ENCODE measurements around the gene FAP. TPM values are rescaled to one million over a fixed set of nuclear protein-coding genes. Genes with fewer than 3 reads are reported as not detected.

FAP gene
- total and polyA plus RNA-seq, 4 donors: 19.2 to 65.8 (median 26.1) TPM

DNA sequence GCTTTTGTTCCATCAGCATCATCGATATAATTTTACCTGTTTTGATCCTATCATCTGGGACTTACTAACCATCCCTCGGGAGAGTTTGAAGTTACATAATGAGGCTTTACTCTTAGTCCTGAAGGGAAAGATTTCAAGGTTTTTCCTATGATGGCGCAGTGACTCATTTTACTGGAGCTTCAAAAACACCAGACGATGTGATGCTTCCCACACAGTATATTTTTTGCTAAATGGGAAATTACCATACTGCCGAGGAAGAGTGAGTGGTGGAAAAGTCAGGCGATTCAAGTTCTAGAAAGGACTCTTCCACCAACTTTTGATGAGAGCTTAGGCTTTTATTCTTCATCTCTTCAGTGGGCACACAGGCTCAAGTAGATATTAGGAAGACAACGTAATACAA is 46.6 kb downstream of the FAP start:
- ATAC-seq (ENCODE audit: low FRiP score): no peak
- intact Hi-C loops (cut with DNase I): no loop called here
- H3K9me3 ChIP-seq (ENCODE audit: control insufficient read depth, low read length): no peaks in the 10 kb centered on the region
- no peaks in the 10 kb centered on the region for H3K27me3 ChIP-seq (ENCODE audit: control insufficient read depth in 1 of 2, insufficient read depth in 2 of 2, low read length in 1 of 2)
- no peak overlapping the region for H3K27ac ChIP-seq (ENCODE audit: low read depth in 1 of 2, low read length in 2 of 2)
- peaks cover 0 to 1% of the 10 kb centered on the region in 2 donors for H3K4me1 ChIP-seq (ENCODE audit: control insufficient read depth in 1 of 2, insufficient read depth in 2 of 2, low read length in 2 of 2)
- WGBS, 2 donors: 90 to 92% methylated on average over 7 of the region's 7 CpGs
- no peak overlapping the region for H3K4me3 ChIP-seq (ENCODE audit: low read length in 2 of 2)
- H3K36me3 ChIP-seq (ENCODE audit: control insufficient read depth in 1 of 2, insufficient read depth in 2 of 2, low read length in 1 of 2): peaks cover 1 to 7% of the 10 kb centered on the region in 2 donors
- no peak for DNase-seq

DNA sequence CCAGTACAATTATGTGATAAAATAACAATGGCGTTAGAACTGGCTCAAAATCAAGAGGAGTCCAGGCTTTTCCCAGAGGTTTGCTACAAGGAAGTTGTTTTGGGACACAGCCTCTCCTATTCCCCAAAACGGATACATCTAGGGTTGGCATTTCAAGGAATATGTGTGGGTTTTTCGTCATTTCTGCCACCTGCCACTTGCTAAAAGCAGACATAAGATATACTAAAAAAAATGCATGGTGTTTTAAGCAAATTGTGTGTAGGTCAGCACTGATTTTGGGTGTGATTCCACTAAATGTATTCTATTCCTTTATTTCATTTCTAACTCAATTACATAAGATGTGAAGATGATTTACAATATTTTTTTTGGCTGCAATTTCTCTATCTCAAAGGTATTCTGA is 54.8 kb downstream of the FAP start:
- Histone ChIP-seq H3K4me1 (ENCODE audit: control insufficient read depth in 1 of 2, insufficient read depth in 2 of 2, low read length in 2 of 2) (peaks cover 0 to 1% of the 10 kb centered on the region in 2 donors), H3K9me3 (ENCODE audit: control insufficient read depth, low read length) (no peaks in the 10 kb centered on the region), H3K27ac (ENCODE audit: low read depth in 1 of 2, low read length in 2 of 2) (no peak overlapping the region), H3K36me3 (ENCODE audit: control insufficient read depth in 1 of 2, insufficient read depth in 2 of 2, low read length in 1 of 2) (no peaks in the 10 kb centered on the region), H3K27me3 (ENCODE audit: control insufficient read depth in 1 of 2, insufficient read depth in 2 of 2, low read length in 1 of 2) (no peaks in the 10 kb centered on the region), H3K4me3 (ENCODE audit: low read length in 2 of 2) (no peak overlapping the region)
- WGBS, 2 donors: 55 to 57% methylated on average over 3 of the region's 3 CpGs
- no peak for DNase-seq
- intact Hi-C loops (cut with DNase I): no loop called here
- ATAC-seq (ENCODE audit: low FRiP score): no peak

GRCh38 chr2:162185541-162186232 is 57.6 kb downstream of the FAP start:
- intact Hi-C loops (cut with DNase I): no loop called here
- ATAC-seq (ENCODE audit: low FRiP score) (no peak), DNase-seq (no peak)
- Histone ChIP-seq H3K27ac (ENCODE audit: low read depth in 1 of 2, low read length in 2 of 2) (no peak overlapping the region), H3K36me3 (ENCODE audit: control insufficient read depth in 1 of 2, insufficient read depth in 2 of 2, low read length in 1 of 2) (no peaks in the 10 kb centered on the region), H3K9me3 (ENCODE audit: control insufficient read depth, low read length) (no peaks in the 10 kb centered on the region), H3K4me3 (ENCODE audit: low read length in 2 of 2) (no peak overlapping the region), H3K4me1 (ENCODE audit: control insufficient read depth in 1 of 2, insufficient read depth in 2 of 2, low read length in 2 of 2) (no peaks in the 10 kb centered on the region), H3K27me3 (ENCODE audit: control insufficient read depth in 1 of 2, insufficient read depth in 2 of 2, low read length in 1 of 2) (no peaks in the 10 kb centered on the region)
- 86 to 90% methylated on average over 5 of the region's 5 CpGs for whole genome bisulfite sequencing, 2 donors

GRCh38 chr2:162184821-162185450 is 58.3 kb downstream of the FAP start:
- H3K27ac ChIP-seq (ENCODE audit: low read depth in 1 of 2, low read length in 2 of 2): no peak overlapping the region
- DNase-seq: no peak
- intact Hi-C loops (cut with DNase I): no loop called here
- WGBS, 2 donors: 35% methylated on average over 2 of the region's 2 CpGs
- no peaks in the 10 kb centered on the region for H3K4me1 ChIP-seq (ENCODE audit: control insufficient read depth in 1 of 2, insufficient read depth in 2 of 2, low read length in 2 of 2)
- no peak overlapping the region for H3K4me3 ChIP-seq (ENCODE audit: low read length in 2 of 2)
- no peaks in the 10 kb centered on the region for H3K9me3 ChIP-seq (ENCODE audit: control insufficient read depth, low read length)
- no peaks in the 10 kb centered on the region for H3K36me3 ChIP-seq (ENCODE audit: control insufficient read depth in 1 of 2, insufficient read depth in 2 of 2, low read length in 1 of 2)
- no peaks in the 10 kb centered on the region for H3K27me3 ChIP-seq (ENCODE audit: control insufficient read depth in 1 of 2, insufficient read depth in 2 of 2, low read length in 1 of 2)
- ATAC-seq (ENCODE audit: low FRiP score): no peak

GRCh38 chr2:162184359-162184758 is 58.9 kb downstream of the FAP start:
- intact Hi-C loops (cut with DNase I): no loop called here
- WGBS, 2 donors: 91 to 92% methylated on average over 6 of the region's 6 CpGs
- DNase-seq (no peak), ATAC-seq (ENCODE audit: low FRiP score) (no peak)
- Histone ChIP-seq H3K4me3 (ENCODE audit: low read length in 2 of 2) (no peak overlapping the region), H3K9me3 (ENCODE audit: control insufficient read depth, low read length) (no peaks in the 10 kb centered on the region), H3K27ac (ENCODE audit: low read depth in 1 of 2, low read length in 2 of 2) (no peak overlapping the region), H3K36me3 (ENCODE audit: control insufficient read depth in 1 of 2, insufficient read depth in 2 of 2, low read length in 1 of 2) (no peaks in the 10 kb centered on the region), H3K27me3 (ENCODE audit: control insufficient read depth in 1 of 2, insufficient read depth in 2 of 2, low read length in 1 of 2) (no peaks in the 10 kb centered on the region), H3K4me1 (ENCODE audit: control insufficient read depth in 1 of 2, insufficient read depth in 2 of 2, low read length in 2 of 2) (no peaks in the 10 kb centered on the region)

DNA sequence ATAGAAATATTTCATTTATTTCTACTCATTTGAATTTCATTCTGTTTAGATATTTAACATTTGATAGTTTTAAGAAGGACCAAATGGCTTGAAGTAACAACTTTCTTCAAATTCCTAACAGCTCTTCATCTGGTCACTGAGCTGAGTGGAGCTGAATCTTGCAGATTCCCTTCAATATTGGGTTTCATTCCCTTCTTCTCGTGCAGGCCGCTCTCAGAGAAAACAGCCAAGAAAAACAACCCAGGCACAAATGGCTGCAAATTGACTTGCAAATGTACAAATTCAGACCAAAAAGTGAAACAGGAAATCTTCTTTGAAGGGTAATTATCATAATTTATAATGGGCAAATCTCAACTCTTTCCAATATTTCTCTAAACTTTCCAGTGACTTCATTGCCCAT is 60.9 kb downstream of the FAP start:
- no peak for ATAC-seq (ENCODE audit: low FRiP score)

GRCh38 chr2:162177301-162177700 is 65.9 kb downstream of the FAP start:
- Histone ChIP-seq H3K36me3 (ENCODE audit: control insufficient read depth in 1 of 2, insufficient read depth in 2 of 2, low read length in 1 of 2) (no peaks in the 10 kb centered on the region), H3K27ac (ENCODE audit: low read depth in 1 of 2, low read length in 2 of 2) (no peak overlapping the region), H3K27me3 (ENCODE audit: control insufficient read depth in 1 of 2, insufficient read depth in 2 of 2, low read length in 1 of 2) (no peaks in the 10 kb centered on the region), H3K9me3 (ENCODE audit: control insufficient read depth, low read length) (no peaks in the 10 kb centered on the region), H3K4me3 (ENCODE audit: low read length in 2 of 2) (no peak overlapping the region), H3K4me1 (ENCODE audit: control insufficient read depth in 1 of 2, insufficient read depth in 2 of 2, low read length in 2 of 2) (no peaks in the 10 kb centered on the region)
- ATAC-seq (ENCODE audit: low FRiP score) (no peak), DNase-seq (no peak)
- intact Hi-C loops (cut with DNase I): no loop called here
- WGBS, 2 donors: 76 to 81% methylated on average over 4 of the region's 4 CpGs

More for the DNA sequence above, 60.9 kb downstream of the FAP start:
- H3K4me1 ChIP-seq (ENCODE audit: control insufficient read depth in 1 of 2, insufficient read depth in 2 of 2, low read length in 2 of 2): no peaks in the 10 kb centered on the region
- H3K27me3 ChIP-seq (ENCODE audit: control insufficient read depth in 1 of 2, insufficient read depth in 2 of 2, low read length in 1 of 2): no peaks in the 10 kb centered on the region
- intact Hi-C loops (cut with DNase I): no loop called here
- no peak overlapping the region for H3K4me3 ChIP-seq (ENCODE audit: low read length in 2 of 2)
- no peak for DNase-seq
- H3K27ac ChIP-seq (ENCODE audit: low read depth in 1 of 2, low read length in 2 of 2): no peak overlapping the region
- no peaks in the 10 kb centered on the region for H3K36me3 ChIP-seq (ENCODE audit: control insufficient read depth in 1 of 2, insufficient read depth in 2 of 2, low read length in 1 of 2)
- WGBS, 2 donors: 39 to 49% methylated on average over 2 of the region's 2 CpGs
- no peaks in the 10 kb centered on the region for H3K9me3 ChIP-seq (ENCODE audit: control insufficient read depth, low read length)

DNA sequence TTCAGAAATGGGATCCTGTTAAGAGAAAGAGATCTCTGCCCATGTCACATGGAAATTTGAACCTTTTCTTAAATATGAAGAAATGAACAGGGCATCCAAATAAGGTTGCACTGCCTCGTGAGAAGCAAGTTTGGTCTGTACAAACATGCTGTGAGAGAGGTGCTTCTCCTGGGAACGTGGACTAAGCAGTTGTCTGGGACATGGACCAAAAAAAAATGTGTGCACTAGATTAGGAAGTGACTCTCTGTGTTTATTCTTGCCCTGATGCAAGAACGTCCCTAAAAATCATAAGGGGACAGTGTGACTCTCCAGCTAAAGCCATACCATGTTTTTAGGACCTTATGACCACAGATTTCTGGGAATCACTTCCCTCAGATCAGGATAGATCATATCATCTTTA is 67.5 kb downstream of the FAP start:
- ATAC-seq (ENCODE audit: low FRiP score): no peak
- 4 to 9% methylated on average over 3 of the region's 3 CpGs for WGBS, 2 donors

DNA sequence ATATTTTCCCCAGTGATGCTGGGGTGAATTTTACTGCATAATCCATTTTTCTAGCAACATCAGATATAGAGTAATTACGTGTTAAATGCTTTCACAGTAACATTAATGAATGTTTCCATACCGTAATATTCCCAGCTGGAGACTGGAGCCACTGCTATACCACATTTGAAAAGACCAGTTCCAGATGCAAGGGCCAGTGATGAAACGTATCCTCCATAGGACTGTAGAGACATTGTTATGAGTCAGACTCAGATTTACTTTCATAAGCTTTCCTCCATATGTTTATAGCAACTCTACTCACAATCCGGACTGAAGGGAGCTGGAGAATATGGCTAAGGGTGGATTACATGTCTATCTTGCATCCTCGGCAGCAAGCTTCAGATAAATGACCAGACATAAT is 68.5 kb downstream of the FAP start:
- intact Hi-C loops (cut with DNase I): no loop called here
- Histone ChIP-seq H3K9me3 (ENCODE audit: control insufficient read depth, low read length) (no peaks in the 10 kb centered on the region), H3K4me1 (ENCODE audit: control insufficient read depth in 1 of 2, insufficient read depth in 2 of 2, low read length in 2 of 2) (no peaks in the 10 kb centered on the region), H3K27me3 (ENCODE audit: control insufficient read depth in 1 of 2, insufficient read depth in 2 of 2, low read length in 1 of 2) (no peaks in the 10 kb centered on the region), H3K4me3 (ENCODE audit: low read length in 2 of 2) (no peak overlapping the region), H3K36me3 (ENCODE audit: control insufficient read depth in 1 of 2, insufficient read depth in 2 of 2, low read length in 1 of 2) (no peaks in the 10 kb centered on the region), H3K27ac (ENCODE audit: low read depth in 1 of 2, low read length in 2 of 2) (no peak overlapping the region)
- DNase-seq (no peak), ATAC-seq (ENCODE audit: low FRiP score) (no peak)
- 95 to 96% methylated on average over 5 of the region's 5 CpGs for WGBS, 2 donors

More for the DNA sequence above, 67.5 kb downstream of the FAP start:
- no peaks in the 10 kb centered on the region for H3K4me1 ChIP-seq (ENCODE audit: control insufficient read depth in 1 of 2, insufficient read depth in 2 of 2, low read length in 2 of 2)
- no peak overlapping the region for H3K27ac ChIP-seq (ENCODE audit: low read depth in 1 of 2, low read length in 2 of 2)
- DNase-seq: no peak
- H3K4me3 ChIP-seq (ENCODE audit: low read length in 2 of 2): no peak overlapping the region
- no peaks in the 10 kb centered on the region for H3K27me3 ChIP-seq (ENCODE audit: control insufficient read depth in 1 of 2, insufficient read depth in 2 of 2, low read length in 1 of 2)
- no peaks in the 10 kb centered on the region for H3K36me3 ChIP-seq (ENCODE audit: control insufficient read depth in 1 of 2, insufficient read depth in 2 of 2, low read length in 1 of 2)
- no peaks in the 10 kb centered on the region for H3K9me3 ChIP-seq (ENCODE audit: control insufficient read depth, low read length)
- intact Hi-C loops (cut with DNase I): no loop called here
